Astrocyte (in vitro differentiated cells and primary cell): ENCODE results near the gene TNC. TPM values are rescaled to one million over a fixed set of nuclear protein-coding genes. Genes with fewer than 3 reads are reported as not detected.

ENCODE experiments used
- DNase-seq: peaks from one replicate; pipeline ENCODE4 v3.0.0-alpha.2; 2010; ENCODE audit warnings: low read depth
- FAIRE-seq: peaks from 2 replicates; lab custom pipeline; 2011; peaks lifted over from hg19 to GRCh38; lab: Jason Lieb, UNC
- H2AFZ ChIP-seq: 2 replicates; pipeline ENCODE4 v1.6.0; 2012; ENCODE audit warnings: low read depth, low read length, inconsistent platforms
- H3K27ac ChIP-seq: 2 replicates; pipeline ENCODE4 v1.5.1; 2011; ENCODE audit warnings: low read depth, low read length, inconsistent platforms
- H3K27me3 ChIP-seq: 2 replicates; pipeline ENCODE4 v1.6.0; 2011; ENCODE audit warnings: low read length, inconsistent platforms; ENCODE audit not compliant: insufficient read depth
- H3K36me3 ChIP-seq: 2 replicates; pipeline ENCODE4 v1.5.1; 2011; ENCODE audit warnings: low read length, inconsistent platforms; ENCODE audit not compliant: insufficient read depth
- H3K4me1 ChIP-seq: 2 replicates; pipeline ENCODE4 v1.5.1; 2011; ENCODE audit warnings: low read length, inconsistent platforms; ENCODE audit not compliant: insufficient read depth
- H3K4me2 ChIP-seq: 2 replicates; pipeline ENCODE4 v1.6.0; 2012; ENCODE audit warnings: low read length, inconsistent platforms
- H3K4me3 ChIP-seq: 2 replicates; pipeline ENCODE4 v1.5.1; 2011; ENCODE audit warnings: low read depth, mild to moderate bottlenecking, low read length, inconsistent platforms; ENCODE audit not compliant: insufficient read depth
- H3K79me2 ChIP-seq: 2 replicates; pipeline ENCODE4 v1.6.0; 2012; ENCODE audit warnings: mild to moderate bottlenecking, low read length, inconsistent platforms; ENCODE audit not compliant: insufficient read depth
- H3K9ac ChIP-seq: 2 replicates; pipeline ENCODE4 v1.6.0; 2012; ENCODE audit warnings: mild to moderate bottlenecking, low read length, inconsistent platforms
- H3K9me3 ChIP-seq: 2 replicates; pipeline ENCODE4 v1.5.1; 2012; ENCODE audit warnings: low read depth, mild to moderate bottlenecking, low read length, inconsistent platforms; ENCODE audit not compliant: insufficient read depth
- H4K20me1 ChIP-seq: 2 replicates; pipeline ENCODE4 v1.6.0; 2012; ENCODE audit warnings: low read length, inconsistent platforms; ENCODE audit not compliant: insufficient read depth
- H3K27ac Mint-ChIP-seq: one replicate; pipeline ENCODE4 v1.8.0; 2021; ENCODE audit warnings: mild to moderate bottlenecking, mixed read lengths; ENCODE audit not compliant: unreplicated experiment
- H3K27me3 Mint-ChIP-seq: one replicate; pipeline ENCODE4 v1.8.0; 2021; ENCODE audit warnings: low read depth, mixed read lengths; ENCODE audit not compliant: unreplicated experiment
- H3K36me3 Mint-ChIP-seq: one replicate; pipeline ENCODE4 v1.8.0; 2021; ENCODE audit warnings: low read depth, mixed read lengths; ENCODE audit not compliant: unreplicated experiment
- H3K4me1 Mint-ChIP-seq: one replicate; pipeline ENCODE4 v1.8.0; 2021; ENCODE audit warnings: low read depth, mixed read lengths; ENCODE audit not compliant: unreplicated experiment
- H3K4me3 Mint-ChIP-seq: one replicate; pipeline ENCODE4 v1.8.0; 2021; ENCODE audit warnings: mild to moderate bottlenecking, moderate library complexity, mixed read lengths; ENCODE audit not compliant: unreplicated experiment
- H3K9me3 Mint-ChIP-seq: one replicate; pipeline ENCODE4 v1.8.0; 2021; ENCODE audit warnings: mild to moderate bottlenecking, mixed read lengths; ENCODE audit not compliant: unreplicated experiment
- CTCF ChIP-seq: IDR thresholded peaks from 2 replicates; pipeline ENCODE4 v1.5.1; 2011; ENCODE audit warnings: low read depth, mild to moderate bottlenecking, inconsistent platforms, low read length, moderate library complexity; ENCODE audit not compliant: insufficient read depth
- EZH2 ChIP-seq: IDR thresholded peaks from 2 replicates; pipeline ENCODE4 v1.6.1; 2012; ENCODE audit warnings: mild to moderate bottlenecking, low read length, inconsistent platforms; ENCODE audit not compliant: insufficient read depth
- total RNA-seq: library from RNA; stranded (reverse); gene quantifications from 2 replicates; pipeline ENCODE4 v1.2.1, GENCODE V29; 2021

Gene TNC
- total RNA-seq, 1 donor from 2014 or later: 747 TPM

DNA sequence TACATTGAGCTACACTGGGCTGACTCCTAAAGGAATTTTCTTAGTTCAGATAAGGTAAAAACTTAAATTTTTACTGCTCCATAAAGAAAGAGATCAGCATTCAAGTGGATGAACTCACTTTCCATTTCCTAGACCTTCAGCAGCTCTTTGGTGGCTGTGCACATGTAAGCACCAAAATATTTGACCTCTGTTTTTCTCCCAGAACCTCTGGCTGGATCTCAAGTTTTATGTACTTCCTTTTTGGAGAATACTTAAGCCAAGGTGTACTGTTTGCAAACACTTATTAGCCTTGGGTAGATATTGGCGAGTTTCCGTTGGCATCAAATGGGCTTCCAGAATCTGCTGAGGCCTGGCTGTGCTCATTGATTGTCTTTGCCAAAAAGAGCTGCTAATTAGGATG is 10.3 kb downstream of the TNC start:
- H3K36me3 ChIP-seq: peaks cover 11% of the 10 kb centered on the region
- TF ChIP-seq EZH2 (no peak), CTCF (no peak)
- H4K20me1 ChIP-seq: peaks cover 36% of the 10 kb centered on the region
- H3K9me3 ChIP-seq: no peaks in the 10 kb centered on the region
- H3K4me1 Mint-ChIP-seq: peaks cover 64% of the 10 kb centered on the region
- no peak overlapping the region for H3K4me3 ChIP-seq
- peak overlapping the region; percentile 61 for H3K4me2 ChIP-seq
- H3K27ac ChIP-seq: no peak overlapping the region
- H3K27ac Mint-ChIP-seq: peak overlapping the region; percentile 5
- H3K9me3 Mint-ChIP-seq: no peaks in the 10 kb centered on the region
- peak overlapping the region; percentile 22 for H3K4me3 Mint-ChIP-seq
- H2AFZ ChIP-seq: no peak overlapping the region
- peaks cover 81% of the 10 kb centered on the region for H3K79me2 ChIP-seq
- H3K27me3 ChIP-seq: no peaks in the 10 kb centered on the region
- no peaks in the 10 kb centered on the region for H3K27me3 Mint-ChIP-seq
- DNase-seq (peak; percentile 63), FAIRE-seq (no peak)
- H3K36me3 Mint-ChIP-seq: peaks cover 19% of the 10 kb centered on the region
- H3K4me1 ChIP-seq: peaks cover 45% of the 10 kb centered on the region
- no peak overlapping the region for H3K9ac ChIP-seq

GRCh38 chr9:115106642-115107041 is 11.3 kb downstream of the TNC start:
- DNase-seq (peak; percentile 67), FAIRE-seq (no peak)
- Histone ChIP-seq H3K9me3 (no peaks in the 10 kb centered on the region), H3K4me1 (peaks cover 45% of the 10 kb centered on the region), H3K9ac (peak overlapping the region; percentile 13), H2AFZ (no peak overlapping the region), H3K4me3 (no peak overlapping the region), H3K4me2 (peak overlapping the region; percentile 61), H3K27ac (peak overlapping the region; percentile 51), H3K79me2 (peaks cover 81% of the 10 kb centered on the region), H4K20me1 (peaks cover 38% of the 10 kb centered on the region), H3K36me3 (peaks cover 7% of the 10 kb centered on the region), H3K27me3 (no peaks in the 10 kb centered on the region)
- TF ChIP-seq EZH2: no peak
- no peak for TF ChIP-seq CTCF
- H3K4me1 Mint-ChIP-seq: peaks cover 62% of the 10 kb centered on the region
- peaks cover 12% of the 10 kb centered on the region for H3K36me3 Mint-ChIP-seq
- peak overlapping the region; percentile 63 for H3K27ac Mint-ChIP-seq
- H3K4me3 Mint-ChIP-seq: no peak overlapping the region
- H3K9me3 Mint-ChIP-seq: no peaks in the 10 kb centered on the region
- H3K27me3 Mint-ChIP-seq: no peaks in the 10 kb centered on the region

GRCh38 chr9:115106001-115106400 is 12.0 kb downstream of the TNC start:
- peak; percentile 49 for FAIRE-seq
- TF ChIP-seq CTCF (no peak), EZH2 (no peak)
- Mint-ChIP-seq H3K4me1 (peaks cover 62% of the 10 kb centered on the region), H3K27ac (peak overlapping the region; percentile 63), H3K4me3 (peak overlapping the region; percentile 2), H3K27me3 (no peaks in the 10 kb centered on the region), H3K9me3 (no peaks in the 10 kb centered on the region), H3K36me3 (peaks cover 8% of the 10 kb centered on the region)
- H3K27me3 ChIP-seq: no peaks in the 10 kb centered on the region
- H3K9me3 ChIP-seq: no peaks in the 10 kb centered on the region
- H3K27ac ChIP-seq: peak overlapping the region; percentile 51
- peaks cover 85% of the 10 kb centered on the region for H3K79me2 ChIP-seq
- H3K4me2 ChIP-seq: peak overlapping the region; percentile 59
- H3K4me3 ChIP-seq: no peak overlapping the region
- DNase-seq: no peak
- peaks cover 45% of the 10 kb centered on the region for H3K4me1 ChIP-seq
- H3K9ac ChIP-seq: peak overlapping the region; percentile 49
- peaks cover 38% of the 10 kb centered on the region for H4K20me1 ChIP-seq
- H2AFZ ChIP-seq: no peak overlapping the region
- H3K36me3 ChIP-seq: peaks cover 7% of the 10 kb centered on the region
